Activated CD4-positive, alpha-beta memory T cell treated with anti-CD3 and anti-CD28 coated beads, Interleukin-2, amount 10 ng/mL, durations not matched to agents 7 days and 5 days (primary cell): ENCODE data around the gene WNT3. TPM values are rescaled to one million over a fixed set of nuclear protein-coding genes. Genes with fewer than 3 reads are reported as not detected.
"Not testable (repeated sequence)": the region's sequence is repeated elsewhere in the genome, so short reads cannot be mapped to it uniquely, and the experiment has no call there.

Experiments used
- CTCF ChIA-PET: fragments of 350-600 bp; sonication (Branson Sonifier 250); formaldehyde crosslinking; loops from one replicate; lab custom pipeline; 2021; ENCODE audit warnings: antibody characterized with exemption, inconsistent platforms; lab: Charles Lee
- POLR2A ChIA-PET: fragments of 350-600 bp; sonication (Branson Sonifier 250); formaldehyde crosslinking; loops from one replicate; lab custom pipeline; 2021; ENCODE audit warnings: antibody characterized with exemption; lab: Charles Lee
- DNase-seq: peaks from one replicate; pipeline ENCODE4 v3.0.0-alpha.2; 2020
- H3K27ac Mint-ChIP-seq: one replicate; pipeline ENCODE4 v1.8.0; 2021; ENCODE audit warnings: mild to moderate bottlenecking, mixed read lengths
- H3K27me3 Mint-ChIP-seq: one replicate; pipeline ENCODE4 v1.8.0; 2021; ENCODE audit warnings: mixed read lengths
- H3K36me3 Mint-ChIP-seq: one replicate; pipeline ENCODE4 v1.8.0; 2021; ENCODE audit warnings: low read depth, mixed read lengths
- H3K4me1 Mint-ChIP-seq: one replicate; pipeline ENCODE4 v1.8.0; 2021; ENCODE audit warnings: mixed read lengths
- H3K4me3 Mint-ChIP-seq: one replicate; pipeline ENCODE4 v1.8.0; 2021; ENCODE audit warnings: mild to moderate bottlenecking, mixed read lengths
- H3K9me3 Mint-ChIP-seq: one replicate; pipeline ENCODE4 v1.8.0; 2021; ENCODE audit warnings: mixed read lengths
- total RNA-seq, 2 experiments: library from RNA; stranded (reverse); gene quantifications; one replicate each; pipeline ENCODE4 v1.2.3, GENCODE V29; 2021

The WNT3 gene
- total RNA-seq, 2 experiments from 2014 or later, result not detected

- POLR2A ChIA-PET, result no interaction called here
- H3K27ac Mint-ChIP-seq, result no peak overlapping the region
- H3K27me3 Mint-ChIP-seq, result peaks cover 14% of the 10 kb centered on the region
- H3K36me3 Mint-ChIP-seq, result no peaks in the 10 kb centered on the region
- no peaks in the 10 kb centered on the region for H3K4me1 Mint-ChIP-seq
- no peak for DNase-seq
- H3K4me3 Mint-ChIP-seq, result no peak overlapping the region
- CTCF ChIA-PET, result no interaction called here
- H3K9me3 Mint-ChIP-seq, result no peaks in the 10 kb centered on the region
Measured at GRCh38 chr17:46796524-46796923, 22.0 kb downstream of the WNT3 start.

- DNase-seq, result no peak
- H3K36me3 Mint-ChIP-seq, result no peaks in the 10 kb centered on the region
- POLR2A ChIA-PET, result no interaction called here
- no peak overlapping the region for H3K27ac Mint-ChIP-seq
- H3K4me3 Mint-ChIP-seq, result no peak overlapping the region
- CTCF ChIA-PET, result no interaction called here
- H3K4me1 Mint-ChIP-seq, result no peaks in the 10 kb centered on the region
- peaks cover 16% of the 10 kb centered on the region for H3K27me3 Mint-ChIP-seq
- H3K9me3 Mint-ChIP-seq, result no peaks in the 10 kb centered on the region
Measured at GRCh38 chr17:46796084-46796483, 22.4 kb downstream of the WNT3 start.

DNA sequence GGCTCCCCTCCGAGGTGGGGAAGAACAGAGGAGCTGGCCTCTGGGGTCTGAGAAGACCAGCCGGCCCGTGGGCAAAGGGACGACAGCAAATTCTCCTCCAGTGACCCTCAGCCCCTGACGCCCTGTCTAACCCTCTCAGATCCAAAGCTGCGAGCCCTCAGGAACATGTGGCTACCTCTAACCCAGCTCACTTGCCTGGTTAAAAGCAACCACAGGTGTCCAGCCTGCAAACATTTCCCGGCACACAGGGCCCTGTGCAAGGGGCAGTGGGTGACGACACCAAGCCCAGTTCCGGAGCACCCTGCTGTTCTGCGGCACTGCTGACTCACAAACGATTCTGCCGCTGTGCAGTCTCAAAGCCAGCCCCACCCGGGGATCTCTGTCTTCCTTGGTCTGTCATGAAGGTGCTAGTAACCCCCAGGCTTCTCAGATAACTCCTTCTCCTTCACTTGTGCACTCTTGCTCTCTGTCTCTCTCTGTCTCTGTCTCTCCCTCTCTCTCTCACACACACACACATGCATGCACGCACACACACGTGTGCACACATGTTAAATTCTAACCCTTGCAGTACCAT lies 23.0 kb downstream of the WNT3 start:
- no peaks in the 10 kb centered on the region for H3K36me3 Mint-ChIP-seq
- H3K27me3 Mint-ChIP-seq, result peaks cover 21% of the 10 kb centered on the region
- no peaks in the 10 kb centered on the region for H3K9me3 Mint-ChIP-seq
- CTCF ChIA-PET, result no interaction called here
- no peak overlapping the region for H3K4me3 Mint-ChIP-seq
- DNase-seq, result no peak
- no peak overlapping the region for H3K27ac Mint-ChIP-seq
- no peaks in the 10 kb centered on the region for H3K4me1 Mint-ChIP-seq
- POLR2A ChIA-PET, result no interaction called here

- no peaks in the 10 kb centered on the region for H3K4me1 Mint-ChIP-seq
- POLR2A ChIA-PET, result no interaction called here
- DNase-seq, result no peak
- no peak overlapping the region for H3K27ac Mint-ChIP-seq
- no peaks in the 10 kb centered on the region for H3K9me3 Mint-ChIP-seq
- CTCF ChIA-PET, result interaction anchor here (0.7 kb wide), 1 partner anchor 1319 kb away, joined by 3 read pairs; no protein-coding TSS in a partner anchor
- H3K27me3 Mint-ChIP-seq, result peaks cover 22% of the 10 kb centered on the region
- no peaks in the 10 kb centered on the region for H3K36me3 Mint-ChIP-seq
- no peak overlapping the region for H3K4me3 Mint-ChIP-seq
Measured at GRCh38 chr17:46794318-46794717, 24.2 kb downstream of the WNT3 start.

DNA sequence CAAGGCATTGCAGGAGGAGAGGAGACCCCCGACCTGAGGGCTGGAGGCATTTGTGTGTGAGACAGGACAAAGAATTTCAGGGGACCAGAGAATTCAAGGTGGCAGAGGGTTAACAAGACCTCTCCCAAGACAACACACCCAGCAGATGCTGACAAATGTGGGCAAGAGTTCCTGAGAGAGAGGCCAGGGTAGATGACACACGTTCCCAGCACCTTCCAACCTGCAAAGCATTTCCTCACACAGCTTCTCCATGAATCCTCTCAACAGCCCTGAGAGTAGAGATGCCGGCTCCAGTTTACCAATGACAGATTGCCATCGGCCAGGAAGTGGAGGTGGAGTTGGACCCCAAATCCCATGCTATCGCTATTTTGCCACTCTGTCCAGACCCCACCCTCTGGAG lies 25.0 kb downstream of the WNT3 start:
- Mint-ChIP-seq H3K4me3 (no peak overlapping the region), H3K27ac (no peak overlapping the region), H3K9me3 (no peaks in the 10 kb centered on the region), H3K36me3 (no peaks in the 10 kb centered on the region), H3K4me1 (no peaks in the 10 kb centered on the region), H3K27me3 (peaks cover 22% of the 10 kb centered on the region)
- POLR2A ChIA-PET, result interaction anchor here (1.1 kb wide), 1 partner anchor 9 kb away, joined by 3 read pairs; no protein-coding TSS in a partner anchor
- CTCF ChIA-PET, result no interaction called here
- DNase-seq, result no peak

- H3K36me3 Mint-ChIP-seq, CTCF ChIA-PET, H3K27ac Mint-ChIP-seq, H3K9me3 Mint-ChIP-seq, DNase-seq, H3K4me1 Mint-ChIP-seq, H3K4me3 Mint-ChIP-seq: not testable (repeated sequence)
- H3K27me3 Mint-ChIP-seq, result peaks cover 22% of the 10 kb centered on the region
- POLR2A ChIA-PET, result interaction anchor here (1.1 kb wide), 1 partner anchor 9 kb away, joined by 3 read pairs; no protein-coding TSS in a partner anchor
Measured at GRCh38 chr17:46793023-46793422, 25.5 kb downstream of the WNT3 start.

DNA sequence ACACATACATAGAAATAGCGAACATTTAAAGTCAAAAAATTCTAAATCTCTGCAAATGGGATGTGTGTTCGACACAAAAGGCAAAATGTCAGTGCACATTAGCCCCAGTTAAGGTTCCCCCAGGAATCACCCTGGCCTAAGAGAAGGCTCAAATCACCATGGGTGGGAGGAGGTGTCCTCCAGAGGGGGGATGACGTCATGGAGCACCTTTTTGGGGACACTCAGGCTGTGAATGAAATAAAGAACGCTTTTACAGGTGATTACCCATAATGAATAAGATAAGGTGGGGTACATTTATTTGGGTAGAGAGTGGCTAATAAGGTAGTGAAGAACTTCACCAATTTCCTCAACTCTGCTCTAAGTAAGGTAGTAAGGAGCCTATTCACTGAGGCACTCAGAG lies 26.4 kb downstream of the WNT3 start:
- ChIA-PET CTCF (no interaction called here), POLR2A (interaction anchor here (1.1 kb wide), 1 partner anchor 8 kb away, joined by 3 read pairs; no protein-coding TSS in a partner anchor)
- Mint-ChIP-seq H3K9me3 (no peaks in the 10 kb centered on the region), H3K27me3 (peaks cover 22% of the 10 kb centered on the region), H3K36me3 (no peaks in the 10 kb centered on the region), H3K4me3 (no peak overlapping the region), H3K4me1 (no peaks in the 10 kb centered on the region), H3K27ac (no peak overlapping the region)
- DNase-seq, result no peak

GRCh38 chr17:46791531-46791930 lies 27.0 kb downstream of the WNT3 start:
- no peaks in the 10 kb centered on the region for H3K9me3 Mint-ChIP-seq
- no peaks in the 10 kb centered on the region for H3K4me1 Mint-ChIP-seq
- no peak overlapping the region for H3K4me3 Mint-ChIP-seq
- no peaks in the 10 kb centered on the region for H3K36me3 Mint-ChIP-seq
- no peak for DNase-seq
- POLR2A ChIA-PET, result no interaction called here
- peaks cover 22% of the 10 kb centered on the region for H3K27me3 Mint-ChIP-seq
- no peak overlapping the region for H3K27ac Mint-ChIP-seq
- CTCF ChIA-PET, result no interaction called here

DNA sequence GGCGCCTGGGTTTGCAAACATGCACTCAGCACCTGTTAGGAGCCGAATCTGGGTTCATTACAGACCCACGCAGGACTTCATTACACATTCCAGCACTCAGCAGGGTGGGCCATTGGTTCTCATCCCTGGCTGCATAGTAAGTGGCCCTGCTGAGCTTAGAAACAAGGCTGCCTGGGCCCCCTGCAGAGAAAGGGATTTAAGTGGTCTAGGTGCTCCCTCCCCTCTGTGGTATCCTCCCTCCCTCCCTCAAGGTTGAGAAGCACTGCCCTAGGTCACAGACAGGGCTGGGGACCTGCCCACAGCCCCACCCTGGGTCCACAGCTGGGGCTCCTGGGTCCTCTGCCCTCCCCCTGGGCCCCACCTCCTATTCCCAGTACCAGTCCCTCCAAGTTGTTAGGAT lies 28.3 kb downstream of the WNT3 start:
- no peak overlapping the region for H3K27ac Mint-ChIP-seq
- no peaks in the 10 kb centered on the region for H3K36me3 Mint-ChIP-seq
- ChIA-PET CTCF (no interaction called here), POLR2A (no interaction called here)
- DNase-seq, result no peak
- H3K9me3 Mint-ChIP-seq, result no peaks in the 10 kb centered on the region
- peaks cover 20% of the 10 kb centered on the region for H3K27me3 Mint-ChIP-seq
- no peaks in the 10 kb centered on the region for H3K4me1 Mint-ChIP-seq
- no peak overlapping the region for H3K4me3 Mint-ChIP-seq

- Mint-ChIP-seq H3K4me3 (no peak overlapping the region), H3K36me3 (no peaks in the 10 kb centered on the region), H3K27ac (no peak overlapping the region), H3K27me3 (peaks cover 20% of the 10 kb centered on the region), H3K9me3 (no peaks in the 10 kb centered on the region), H3K4me1 (no peaks in the 10 kb centered on the region)
- ChIA-PET POLR2A (no interaction called here), CTCF (no interaction called here)
- no peak for DNase-seq
Measured at GRCh38 chr17:46789610-46790009, 28.9 kb downstream of the WNT3 start.

DNA sequence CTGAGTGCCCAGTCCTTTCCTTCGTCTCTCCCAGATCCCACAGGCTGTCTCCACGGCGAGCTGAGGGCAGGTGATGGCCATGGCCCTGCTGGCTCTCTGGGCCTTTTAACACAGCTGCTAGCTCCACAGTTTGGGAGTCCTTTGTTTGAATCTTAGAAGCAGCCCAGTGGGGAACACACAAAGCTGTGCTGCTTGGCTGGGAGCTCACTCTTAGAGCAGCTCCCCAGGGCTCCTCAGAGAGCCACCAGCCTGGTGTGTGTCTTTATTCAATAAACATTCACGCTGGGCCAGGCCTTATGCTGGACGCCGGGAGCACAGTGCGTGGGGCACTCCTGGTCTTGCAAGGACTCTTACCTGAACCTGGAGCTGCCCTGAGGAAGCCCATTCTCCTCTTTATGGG lies 29.7 kb downstream of the WNT3 start:
- Mint-ChIP-seq H3K27ac (no peak overlapping the region), H3K27me3 (peaks cover 18% of the 10 kb centered on the region), H3K4me3 (no peak overlapping the region), H3K4me1 (no peaks in the 10 kb centered on the region), H3K36me3 (no peaks in the 10 kb centered on the region), H3K9me3 (no peaks in the 10 kb centered on the region)
- POLR2A ChIA-PET, result no interaction called here
- CTCF ChIA-PET, result no interaction called here
- no peak for DNase-seq

GRCh38 chr17:46788300-46788699 lies 30.2 kb downstream of the WNT3 start:
- DNase-seq, result no peak
- Mint-ChIP-seq H3K27ac (no peak overlapping the region), H3K4me3 (no peak overlapping the region), H3K27me3 (peaks cover 15% of the 10 kb centered on the region), H3K4me1 (no peaks in the 10 kb centered on the region), H3K9me3 (no peaks in the 10 kb centered on the region), H3K36me3 (no peaks in the 10 kb centered on the region)
- ChIA-PET CTCF (no interaction called here), POLR2A (no interaction called here)

GRCh38 chr17:46787478-46787877 lies 31.0 kb downstream of the WNT3 start:
- no peak for DNase-seq
- Mint-ChIP-seq H3K4me3 (no peak overlapping the region), H3K9me3 (no peaks in the 10 kb centered on the region), H3K27ac (no peak overlapping the region), H3K27me3 (peaks cover 15% of the 10 kb centered on the region), H3K4me1 (no peaks in the 10 kb centered on the region), H3K36me3 (no peaks in the 10 kb centered on the region)
- ChIA-PET CTCF (no interaction called here), POLR2A (no interaction called here)

DNA sequence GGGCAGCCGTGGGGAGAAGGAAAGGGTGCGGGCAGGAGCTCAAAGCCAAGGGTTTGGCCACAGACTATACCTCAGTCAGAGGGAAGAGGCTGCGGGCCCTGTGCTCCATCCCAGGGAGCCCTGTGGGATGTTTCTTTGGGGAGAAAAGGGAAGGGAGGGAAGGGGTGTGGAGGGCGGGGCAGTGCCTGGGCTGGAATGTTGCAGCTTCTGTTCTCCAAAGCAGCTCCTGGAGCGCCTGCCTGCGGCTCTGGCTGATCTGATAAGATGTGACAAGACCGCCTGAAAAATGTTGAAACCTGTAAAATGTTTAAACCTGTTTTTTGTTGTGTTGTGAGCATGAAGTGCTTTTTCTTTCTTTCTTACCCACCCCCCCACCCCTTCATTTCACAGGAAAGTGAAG lies 32.8 kb downstream of the WNT3 start:
- Mint-ChIP-seq H3K27me3 (peaks cover 5% of the 10 kb centered on the region), H3K9me3 (no peaks in the 10 kb centered on the region), H3K27ac (no peak overlapping the region), H3K4me3 (no peak overlapping the region), H3K4me1 (no peaks in the 10 kb centered on the region), H3K36me3 (no peaks in the 10 kb centered on the region)
- CTCF ChIA-PET, result no interaction called here
- no peak for DNase-seq
- POLR2A ChIA-PET, result no interaction called here
